H1 (cell line): ENCODE results near the gene CH25H. TPM values are rescaled to one million over a fixed set of nuclear protein-coding genes. Genes with fewer than 3 reads are reported as not detected.

ENCODE experiments used
- BCL11A ChIP-seq, 2 experiments: IDR thresholded peaks; one replicate each; pipeline ENCODE4 v1.6.1; 2011; ENCODE audit warnings: low read depth in 2 of 2, low read length in 2 of 2, mild to moderate bottlenecking in 2 of 2
- EGR1 ChIP-seq: IDR thresholded peaks from 2 replicates; pipeline ENCODE4 v1.6.1; 2011; ENCODE audit warnings: low read depth, low read length, borderline replicate concordance
- HDAC6 ChIP-seq: IDR thresholded peaks from one replicate; pipeline ENCODE4 v1.7.1; 2012; ENCODE audit warnings: low read depth, mild to moderate bottlenecking, inconsistent platforms, low read length, moderate library complexity
- NRF1 ChIP-seq: IDR thresholded peaks from 2 replicates; pipeline ENCODE4 v1.6.1; 2011; ENCODE audit warnings: mild to moderate bottlenecking, low read depth, low read length, improper control_type of control experiment
- POLR2AphosphoS5 ChIP-seq: IDR thresholded peaks from 2 replicates; pipeline ENCODE4 v1.6.1; 2011; ENCODE audit warnings: low read depth, low read length
- RXRA ChIP-seq: IDR thresholded peaks from 2 replicates; pipeline ENCODE4 v1.6.1; 2011; ENCODE audit warnings: low read depth, mild to moderate bottlenecking, low read length, moderate library complexity; ENCODE audit not compliant: insufficient read depth
- polyA plus RNA-seq, 7 experiments: library from polyadenylated mRNA; depleted of rRNA in 3 of 7; stranded (reverse) in 5 of 7; unstranded in 2 of 7; fragments of >200 nt in 5 of 7; fragments of 200-250 nt in 2 of 7; gene quantifications; 1 replicate in 5 of 7; 2 replicates in 1 of 7; 4 replicates in 1 of 7; pipeline versions ENCODE4 v1.2.1 to v1.2.3, GENCODE V29; 2011 to 2013; ENCODE audit warnings: missing spikeins in 2 of 7, mixed read lengths in 2 of 7
- total RNA-seq: library from RNA; stranded (reverse); fragmentation: NEBNext Ultra II Directional; extraction: Animal tissue kit (Norgen Biotek cat#: 25700); gene quantifications from 2 replicates; pipeline ENCODE4 v1.2.1, GENCODE V29; 2021
- TF ChIP-seq, protein P1 (sequence below): IDR thresholded peaks from 2 replicates; pipeline ENCODE4 v1.6.1; 2012; ENCODE audit warnings: low read length, inconsistent platforms

The CH25H gene
- total and polyA plus RNA-seq, 2 of the 8 experiments (the other 6 are each of a cell fraction or from before 2014, with no cell fraction given): 0.56 to 1.3 TPM

DNA sequence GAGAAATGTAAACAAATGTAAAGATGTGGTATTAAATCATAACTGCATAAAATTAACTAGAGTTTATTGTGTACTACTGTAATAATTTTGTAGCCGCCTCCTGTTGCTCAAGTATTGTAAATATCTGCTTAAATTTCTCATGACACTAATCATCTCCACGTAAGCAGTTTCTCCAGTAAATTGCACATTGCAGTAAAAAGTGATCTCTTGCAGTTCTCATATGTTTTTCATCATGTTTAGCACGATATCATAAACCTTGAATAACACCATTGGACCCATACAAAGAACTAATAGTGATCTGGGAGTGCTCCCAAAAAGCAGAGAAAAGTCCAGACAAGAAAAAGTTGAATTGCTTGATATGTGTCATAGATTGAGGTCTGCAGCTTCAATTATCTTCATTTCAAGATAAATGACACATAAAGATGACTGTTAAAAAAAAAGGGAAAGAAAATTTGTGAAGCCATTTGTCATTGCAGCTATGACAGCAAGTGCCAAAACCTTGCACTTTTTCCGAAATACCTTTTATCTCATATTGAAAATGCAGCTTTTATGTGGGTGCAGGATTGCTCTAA is 29.2 kb upstream of the CH25H start (continued):
- TF ChIP-seq, protein P1, sequence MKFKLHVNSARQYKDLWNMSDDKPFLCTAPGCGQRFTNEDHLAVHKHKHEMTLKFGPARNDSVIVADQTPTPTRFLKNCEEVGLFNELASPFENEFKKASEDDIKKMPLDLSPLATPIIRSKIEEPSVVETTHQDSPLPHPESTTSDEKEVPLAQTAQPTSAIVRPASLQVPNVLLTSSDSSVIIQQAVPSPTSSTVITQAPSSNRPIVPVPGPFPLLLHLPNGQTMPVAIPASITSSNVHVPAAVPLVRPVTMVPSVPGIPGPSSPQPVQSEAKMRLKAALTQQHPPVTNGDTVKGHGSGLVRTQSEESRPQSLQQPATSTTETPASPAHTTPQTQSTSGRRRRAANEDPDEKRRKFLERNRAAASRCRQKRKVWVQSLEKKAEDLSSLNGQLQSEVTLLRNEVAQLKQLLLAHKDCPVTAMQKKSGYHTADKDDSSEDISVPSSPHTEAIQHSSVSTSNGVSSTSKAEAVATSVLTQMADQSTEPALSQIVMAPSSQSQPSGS: no peak
- TF ChIP-seq EGR1: no peak
- no peak for TF ChIP-seq NRF1
- no peak for TF ChIP-seq RXRA
- TF ChIP-seq HDAC6: no peak
- TF ChIP-seq POLR2AphosphoS5: no peak
- no peak for TF ChIP-seq BCL11A (IDR thresholded peaks at IDR 0.05; ENCODE audit: low read depth in 2 of 2, low read length in 2 of 2)
